ENCODE results near the gene LPCAT3.

Gene LPCAT3

GRCh38 chr12:6998715-6999451 is 19.4 kb downstream of the LPCAT3 start:
- no peak for DNase-seq

GRCh38 chr12:6996040-6996441 is 22.2 kb downstream of the LPCAT3 start:
- DNase-seq = no peak

GRCh38 chr12:6987956-6988553 is 30.2 kb downstream of the LPCAT3 start:
- DNase-seq = no peak

GRCh38 chr12:6982532-6982931 is 35.7 kb downstream of the LPCAT3 start:
- no peak for DNase-seq

DNA sequence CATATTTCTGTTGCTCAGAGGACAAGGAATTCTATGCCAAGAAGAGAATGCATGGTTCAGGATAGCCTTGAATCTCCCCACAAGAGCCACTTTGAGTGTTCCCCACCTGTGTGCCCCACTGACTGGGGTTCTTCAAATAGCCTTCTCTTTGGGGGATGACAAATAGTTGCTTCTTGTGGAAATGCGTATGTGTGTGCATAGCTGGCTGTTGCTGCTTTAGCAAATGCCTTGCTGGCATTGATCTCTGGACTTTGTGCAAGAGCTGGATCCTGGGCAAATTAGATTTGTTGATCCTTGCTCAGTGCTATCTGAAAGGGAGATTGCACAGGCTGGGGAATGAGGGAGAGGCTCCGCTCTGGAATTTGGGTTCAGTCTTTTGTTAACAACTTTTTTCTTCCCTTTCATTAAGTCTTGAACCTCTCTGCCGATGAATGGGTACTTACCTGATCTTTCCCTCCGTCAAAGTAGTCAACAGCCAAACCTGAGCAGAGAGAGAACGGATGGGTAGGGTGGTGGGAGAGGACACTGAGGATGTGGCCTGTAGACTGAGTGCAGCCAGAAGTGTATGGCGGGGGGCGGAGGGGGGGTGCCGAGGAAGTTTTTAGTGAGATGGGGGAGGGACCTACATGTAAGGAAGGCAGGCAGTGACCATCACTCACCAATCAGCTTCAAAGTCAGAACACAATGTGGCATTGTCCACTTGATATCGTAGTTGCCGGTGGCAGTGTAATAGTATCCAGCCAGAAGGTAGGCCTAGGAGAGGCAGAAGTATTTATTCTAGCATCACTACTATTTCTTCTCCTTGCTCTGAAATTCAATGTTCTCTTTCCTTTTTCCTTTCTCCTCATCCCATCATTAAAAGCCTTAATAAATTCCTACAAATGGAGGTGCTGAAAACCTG is 36.9 kb downstream of the LPCAT3 start:
- DNase-seq = no peak

- DNase-seq = no peak
Observed at GRCh38 chr12:6980740-6981139, 37.5 kb downstream of the LPCAT3 start.

GRCh38 chr12:6980075-6980474 is 38.2 kb downstream of the LPCAT3 start:
- no peak for DNase-seq

- DNase-seq = no peak
Observed at GRCh38 chr12:6979453-6979852, 38.8 kb downstream of the LPCAT3 start.

GRCh38 chr12:6979021-6979420 is 39.3 kb downstream of the LPCAT3 start:
- no peak for DNase-seq

DNA sequence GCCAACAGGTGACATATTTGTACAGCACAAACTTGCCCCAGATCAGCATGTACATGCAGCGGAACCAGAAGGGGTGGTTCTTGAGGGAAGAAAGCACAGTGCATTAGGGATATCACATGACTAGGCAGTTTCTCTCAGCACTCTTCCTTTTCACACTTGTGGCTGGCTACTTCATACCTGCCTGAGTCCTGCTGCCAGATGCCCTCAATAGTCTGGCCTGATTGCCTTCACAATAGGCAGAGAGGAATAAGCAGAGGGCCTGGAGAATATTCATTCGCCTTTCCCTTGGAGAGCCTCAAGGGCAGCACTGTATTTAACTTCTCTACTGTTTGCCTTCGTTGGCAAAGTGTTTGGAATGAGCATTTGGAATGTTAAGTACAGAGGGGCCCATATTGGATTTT is 39.7 kb downstream of the LPCAT3 start:
- no peak for DNase-seq

GRCh38 chr12:6978188-6978587 is 40.1 kb downstream of the LPCAT3 start:
- no peak for DNase-seq

GRCh38 chr12:6977653-6978052 is 40.6 kb downstream of the LPCAT3 start:
- no peak for DNase-seq

GRCh38 chr12:6975297-6976032 is 42.8 kb downstream of the LPCAT3 start:
- DNase-seq = no peak

GRCh38 chr12:6974180-6974579 is 44.1 kb downstream of the LPCAT3 start:
- DNase-seq = no peak

- DNase-seq = no peak
Observed at GRCh38 chr12:6970096-6970527, 48.2 kb downstream of the LPCAT3 start.

DNA sequence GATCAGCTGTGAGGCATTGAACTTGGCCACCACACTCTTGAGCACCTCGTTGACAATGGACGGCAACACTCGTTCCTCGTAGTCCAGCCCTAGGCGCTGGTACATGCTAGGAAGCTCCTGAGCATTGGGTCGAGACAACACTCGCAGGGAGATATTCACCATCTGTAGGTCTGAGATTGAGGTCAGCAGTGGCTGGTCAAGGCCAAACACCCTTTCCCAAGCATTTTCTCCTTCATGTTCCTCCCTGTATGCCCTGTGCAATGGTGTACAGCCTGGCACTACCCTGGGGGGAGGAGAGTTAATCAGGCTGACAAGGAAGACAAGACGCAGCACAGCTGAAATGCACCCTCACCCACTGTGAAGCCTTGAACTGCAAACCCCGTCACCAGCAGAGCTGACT is 49.9 kb downstream of the LPCAT3 start:
- no peak for DNase-seq

DNA sequence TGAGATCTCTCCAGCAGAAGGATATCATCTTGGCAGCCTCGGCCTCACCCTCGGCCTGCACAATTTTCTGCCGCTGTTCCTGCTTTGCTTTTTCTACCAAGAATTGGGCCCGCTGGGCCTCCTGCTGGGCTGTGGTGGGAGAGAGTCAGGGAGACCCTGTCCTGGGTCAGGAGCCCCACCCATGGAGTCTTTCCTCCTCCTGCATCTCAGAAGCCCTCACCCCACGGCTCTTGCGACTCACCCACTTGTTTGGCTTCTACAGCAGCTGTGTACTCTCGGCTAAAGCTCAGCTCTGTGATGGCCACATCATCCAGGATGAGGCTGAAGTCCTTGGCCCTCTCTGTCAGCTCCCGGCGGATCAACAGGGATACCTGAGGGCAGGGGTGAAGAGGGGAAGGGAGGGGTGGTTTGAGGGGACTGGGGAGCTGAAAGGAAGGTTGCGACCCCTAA is 50.6 kb downstream of the LPCAT3 start:
- no peak for DNase-seq

DNA sequence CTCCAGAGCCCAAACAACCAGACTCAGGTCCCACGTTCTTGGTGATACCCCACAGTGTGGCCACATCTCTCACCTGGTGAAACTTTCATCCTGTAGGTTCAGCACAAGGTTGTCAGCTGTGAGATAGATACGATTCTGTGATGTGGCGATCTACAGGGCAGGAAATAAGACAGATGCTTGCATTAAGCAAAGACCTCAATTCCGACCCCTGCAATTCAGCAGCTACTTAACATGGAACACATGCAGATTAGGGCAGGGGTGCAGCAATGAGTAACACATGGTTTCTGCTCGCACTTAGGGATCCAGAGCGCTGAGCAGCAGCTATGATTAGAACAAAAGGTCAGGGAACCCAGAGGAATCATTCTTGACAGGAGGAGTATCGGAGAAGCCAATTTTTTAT is 51.9 kb downstream of the LPCAT3 start:
- no peak for DNase-seq

DNA sequence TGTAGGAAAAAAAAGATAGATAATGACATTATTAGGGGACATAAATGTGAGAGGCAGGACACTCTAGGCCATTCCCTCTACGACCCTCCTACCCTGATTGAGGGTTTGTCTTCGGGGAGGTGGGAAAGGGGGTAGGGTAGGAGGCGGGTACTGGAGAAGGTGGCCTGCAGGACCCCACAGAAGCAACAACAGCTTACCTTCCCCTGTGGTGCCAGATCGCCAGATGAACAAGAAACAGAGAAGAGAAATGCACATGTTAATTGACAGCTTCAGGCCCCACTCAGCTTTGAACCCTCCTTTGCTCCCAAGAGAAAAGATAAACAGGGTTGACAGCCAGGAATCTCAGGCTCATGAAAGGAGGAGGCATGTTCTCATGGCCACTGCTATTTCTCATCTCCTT is 52.6 kb downstream of the LPCAT3 start:
- no peak for DNase-seq

GRCh38 chr12:6965026-6965661 is 53.1 kb downstream of the LPCAT3 start:
- peak; percentile 65 to 89 (median 77) for DNase-seq

GRCh38 chr12:6964605-6965025 is 53.7 kb downstream of the LPCAT3 start:
- no peak for DNase-seq

DNA sequence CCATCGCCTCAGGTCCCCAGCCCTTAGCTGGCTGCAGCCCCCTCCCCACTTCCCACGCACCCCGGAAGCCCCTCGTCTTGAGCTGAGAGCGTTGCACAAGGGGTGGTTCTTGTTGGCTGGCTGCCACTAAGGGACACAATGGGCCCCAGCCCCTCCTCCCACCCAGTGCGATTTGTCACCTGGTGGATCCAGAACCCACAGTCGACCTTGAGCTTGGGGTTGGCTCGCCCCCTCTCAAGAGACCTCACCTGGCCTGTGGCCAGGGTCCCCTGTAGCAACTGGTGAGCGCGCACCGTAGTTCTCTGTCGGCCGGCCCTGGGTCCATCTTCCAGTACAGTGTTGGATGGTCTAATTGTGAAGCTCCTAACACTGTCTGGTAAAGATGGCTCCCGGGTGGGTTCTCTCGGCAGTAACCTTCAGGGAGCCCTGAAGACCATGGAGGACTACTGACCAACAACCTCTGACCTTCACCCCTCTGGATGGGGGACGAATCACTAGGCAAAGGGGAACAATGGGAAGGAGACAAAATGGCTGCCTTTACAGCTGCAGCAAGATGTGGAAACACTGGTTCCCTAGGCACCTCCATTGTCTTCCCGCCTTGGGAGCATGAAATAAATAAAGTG is 54.4 kb downstream of the LPCAT3 start:
- DNase-seq = no peak

Measured in T-helper 2 cell (primary cell).